Measurements from ENCODE around the gene EIF4G3.
"Not testable (repeated sequence)": the region's sequence is repeated elsewhere in the genome, so short reads cannot be mapped to it uniquely, and the experiment has no call there.

Gene EIF4G3

DNA sequence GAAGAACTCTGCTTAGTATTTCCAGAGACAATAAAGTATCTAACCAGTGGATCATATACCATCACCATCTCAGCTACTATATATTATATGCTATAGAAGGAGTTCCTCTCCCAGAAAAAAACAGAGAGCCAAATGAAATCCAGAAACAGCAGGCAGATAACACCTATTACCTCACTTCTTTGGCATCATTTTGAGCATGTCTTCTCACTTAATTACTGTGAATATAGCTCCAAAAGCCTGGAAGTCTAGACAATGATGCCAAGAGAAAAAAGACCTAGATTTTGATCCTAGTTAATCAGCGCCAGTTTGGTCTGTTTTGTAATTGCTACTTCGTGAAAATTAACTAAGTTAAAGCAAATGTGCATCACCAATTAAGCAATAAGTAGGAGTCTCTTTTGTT is 131.3 kb downstream of the EIF4G3 start:
- Mint-ChIP-seq H3K9me3 (no peaks in the 10 kb centered on the region), H3K4me3 (no peak overlapping the region), H3K36me3 (ENCODE audit: insufficient read depth) (peaks cover 5% of the 10 kb centered on the region), H3K27me3 (no peaks in the 10 kb centered on the region), H3K4me1 (peaks cover 9% of the 10 kb centered on the region), H3K27ac (ENCODE audit: low read depth) (no peak overlapping the region)
- no peak for ATAC-seq (replicated peaks; ENCODE audit: extremely low read depth, poor library complexity, severe bottlenecking)
- DNase-seq (ENCODE audit: low spot score in 2 of 2): no peak

DNA sequence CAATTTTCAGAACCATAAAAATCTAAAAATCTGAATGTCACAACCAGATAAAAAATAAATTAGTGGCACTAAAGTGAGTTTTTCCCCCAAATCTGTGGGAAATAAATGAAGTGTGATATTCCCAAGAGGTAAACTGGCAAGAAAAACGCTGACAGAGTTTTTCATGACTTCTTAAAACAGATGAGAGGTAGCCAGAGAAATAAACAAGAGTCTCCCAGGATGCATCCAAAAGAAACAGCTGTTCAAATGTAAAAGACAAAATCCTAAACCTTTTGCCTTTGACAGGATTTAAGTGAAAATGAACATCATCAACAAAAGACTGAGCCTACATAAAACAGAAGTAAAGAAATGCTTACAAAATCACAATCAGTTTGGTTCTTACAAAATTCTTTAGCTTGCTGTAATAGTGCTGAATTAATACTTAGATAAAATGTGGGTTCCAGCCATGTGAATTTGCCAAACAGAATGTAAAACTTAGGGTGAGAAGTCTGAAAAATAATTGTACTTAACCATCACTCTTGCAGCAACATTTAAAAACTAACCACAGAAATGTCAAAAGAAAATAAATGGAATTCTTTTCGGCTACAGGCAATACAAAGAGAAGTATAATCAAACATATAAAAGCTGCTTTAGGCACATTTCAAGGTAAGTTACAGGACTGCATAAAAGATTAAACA is 133.6 kb downstream of the EIF4G3 start:
- Mint-ChIP-seq H3K4me3 (no peak overlapping the region), H3K27ac (ENCODE audit: low read depth) (no peak overlapping the region), H3K9me3 (no peaks in the 10 kb centered on the region), H3K4me1 (peaks cover 15% of the 10 kb centered on the region), H3K27me3 (no peaks in the 10 kb centered on the region), H3K36me3 (ENCODE audit: insufficient read depth) (peaks cover 2% of the 10 kb centered on the region)
- DNase-seq (ENCODE audit: low spot score in 2 of 2): no peak
- ATAC-seq (replicated peaks; ENCODE audit: extremely low read depth, poor library complexity, severe bottlenecking): no peak

DNA sequence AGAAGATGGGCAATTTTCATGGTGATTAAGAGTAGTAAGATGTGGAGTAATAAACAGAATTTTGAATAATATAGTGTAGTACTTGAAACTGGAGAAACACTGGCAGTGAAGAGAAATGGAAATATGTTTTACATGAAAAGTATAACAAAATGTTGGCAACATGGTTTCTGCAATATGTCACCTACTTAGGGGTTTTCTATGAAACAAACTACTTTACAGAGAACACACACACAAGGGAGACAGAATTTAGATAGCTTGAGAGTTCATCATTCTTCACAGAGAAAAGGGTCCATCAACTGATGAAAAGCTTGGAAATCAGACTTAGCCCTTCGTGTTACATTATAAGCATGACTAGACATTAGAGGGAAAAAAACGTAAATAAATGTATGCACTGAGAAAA is 135.2 kb downstream of the EIF4G3 start:
- ATAC-seq (replicated peaks; ENCODE audit: extremely low read depth, poor library complexity, severe bottlenecking) (no peak), DNase-seq (ENCODE audit: low spot score in 2 of 2) (no peak)
- Mint-ChIP-seq H3K27me3 (no peaks in the 10 kb centered on the region), H3K36me3 (ENCODE audit: insufficient read depth) (no peaks in the 10 kb centered on the region), H3K9me3 (no peaks in the 10 kb centered on the region), H3K27ac (ENCODE audit: low read depth) (peak overlapping the region; percentile 42), H3K4me3 (no peak overlapping the region), H3K4me1 (peaks cover 16% of the 10 kb centered on the region)

DNA sequence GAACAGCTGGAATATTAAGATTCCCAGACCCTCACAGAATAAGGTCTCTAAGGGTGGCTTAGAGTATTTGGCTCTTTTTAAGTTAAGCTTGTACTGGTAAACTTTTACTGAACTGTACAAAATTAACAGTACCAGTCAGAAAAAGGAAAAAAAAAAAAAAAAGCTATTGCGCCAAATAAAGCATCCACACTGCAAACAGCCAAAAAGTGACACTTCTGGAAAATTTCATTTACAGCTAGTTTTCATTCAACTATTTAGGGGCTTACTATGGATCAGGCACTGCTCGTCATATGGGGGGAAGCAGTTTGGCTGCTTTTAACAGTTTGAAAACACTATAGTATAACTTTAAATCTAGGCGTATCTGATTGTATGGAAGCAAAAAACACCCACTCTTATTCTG is 139.6 kb downstream of the EIF4G3 start:
- Mint-ChIP-seq H3K4me1 (peaks cover 16% of the 10 kb centered on the region), H3K9me3 (no peaks in the 10 kb centered on the region), H3K36me3 (ENCODE audit: insufficient read depth) (peaks cover 1% of the 10 kb centered on the region), H3K27ac (ENCODE audit: low read depth) (no peak overlapping the region), H3K27me3 (no peaks in the 10 kb centered on the region), H3K4me3 (no peak overlapping the region)
- DNase-seq (ENCODE audit: low spot score in 2 of 2) (no peak), ATAC-seq (replicated peaks; ENCODE audit: extremely low read depth, poor library complexity, severe bottlenecking) (no peak)

DNA sequence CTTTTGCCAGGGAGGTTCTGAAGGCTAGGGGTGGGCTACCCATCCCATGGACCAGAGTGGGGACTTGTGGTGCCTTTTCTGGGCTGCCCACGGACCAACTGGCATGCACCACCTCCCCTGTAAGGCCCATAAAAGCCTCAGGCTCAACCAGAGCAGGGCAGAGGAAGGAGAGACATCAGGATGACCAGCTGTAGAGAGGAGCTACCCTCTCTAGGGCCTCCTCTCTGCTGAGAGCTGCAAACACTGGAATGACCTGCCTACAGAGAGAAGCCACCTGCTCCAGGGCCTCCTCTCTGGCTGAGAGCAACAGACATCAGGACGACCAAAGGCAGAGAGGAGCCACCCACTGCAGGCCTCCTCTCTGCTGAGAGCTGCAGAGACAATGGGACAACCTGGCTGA is 140.9 kb downstream of the EIF4G3 start:
- DNase-seq (ENCODE audit: low spot score in 2 of 2) (no peak), ATAC-seq (replicated peaks; ENCODE audit: extremely low read depth, poor library complexity, severe bottlenecking) (no peak)
- Mint-ChIP-seq H3K36me3 (ENCODE audit: insufficient read depth) (peaks cover 3% of the 10 kb centered on the region), H3K27me3 (no peaks in the 10 kb centered on the region), H3K4me1 (peaks cover 8% of the 10 kb centered on the region), H3K27ac (ENCODE audit: low read depth) (no peak overlapping the region), H3K4me3 (no peak overlapping the region), H3K9me3 (no peaks in the 10 kb centered on the region)

DNA sequence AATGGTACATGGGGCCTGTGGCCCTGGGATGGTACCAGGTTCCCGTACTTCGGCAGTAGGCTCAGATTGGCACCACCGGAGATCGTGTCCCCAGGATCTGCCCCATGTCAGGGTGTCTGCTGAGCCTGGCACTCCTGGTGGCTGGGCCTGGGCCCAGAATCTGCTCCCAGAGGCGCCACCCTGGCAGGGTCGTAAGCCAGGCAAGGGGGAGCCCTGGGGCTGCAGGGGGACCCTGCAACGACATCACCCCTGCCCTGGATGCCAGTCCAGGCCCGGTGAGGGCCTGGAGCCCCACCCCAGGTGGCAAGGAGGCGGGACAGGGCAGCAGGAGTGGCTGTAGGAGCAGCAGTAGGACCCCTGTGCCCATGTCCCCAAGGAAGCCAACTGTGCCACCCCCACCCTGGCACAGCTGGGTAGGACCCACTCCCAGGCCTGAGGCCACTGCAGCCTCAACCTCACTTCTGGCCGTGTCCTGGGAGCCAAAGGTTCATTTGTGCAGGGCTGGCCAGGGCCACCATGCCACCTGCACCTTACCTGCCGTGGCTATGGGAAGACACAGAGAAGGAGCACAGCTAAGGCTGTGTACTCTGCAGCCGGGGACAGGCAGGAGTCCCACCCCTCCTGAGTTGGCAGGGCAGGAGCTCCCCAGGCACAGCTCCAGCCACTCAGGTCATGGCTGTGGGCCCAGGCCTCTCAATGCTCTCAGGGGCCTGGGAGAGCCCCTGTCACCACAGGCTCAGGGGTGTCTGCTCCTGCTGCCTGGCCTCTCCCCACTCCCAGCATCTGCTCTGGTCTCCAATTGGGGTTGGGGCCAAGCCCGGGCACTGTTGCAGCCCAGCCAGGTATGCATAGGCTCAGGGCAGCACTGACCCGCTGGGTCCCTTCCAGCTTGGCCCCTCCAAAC is 141.7 kb downstream of the EIF4G3 start:
- DNase-seq (ENCODE audit: low spot score in 2 of 2) (no peak), ATAC-seq (replicated peaks; ENCODE audit: extremely low read depth, poor library complexity, severe bottlenecking) (no peak)
- Mint-ChIP-seq H3K27ac (ENCODE audit: low read depth) (no peak overlapping the region), H3K36me3 (ENCODE audit: insufficient read depth) (peaks cover 3% of the 10 kb centered on the region), H3K27me3 (no peaks in the 10 kb centered on the region), H3K4me1 (peaks cover 7% of the 10 kb centered on the region), H3K9me3 (no peaks in the 10 kb centered on the region), H3K4me3 (no peak overlapping the region)

DNA sequence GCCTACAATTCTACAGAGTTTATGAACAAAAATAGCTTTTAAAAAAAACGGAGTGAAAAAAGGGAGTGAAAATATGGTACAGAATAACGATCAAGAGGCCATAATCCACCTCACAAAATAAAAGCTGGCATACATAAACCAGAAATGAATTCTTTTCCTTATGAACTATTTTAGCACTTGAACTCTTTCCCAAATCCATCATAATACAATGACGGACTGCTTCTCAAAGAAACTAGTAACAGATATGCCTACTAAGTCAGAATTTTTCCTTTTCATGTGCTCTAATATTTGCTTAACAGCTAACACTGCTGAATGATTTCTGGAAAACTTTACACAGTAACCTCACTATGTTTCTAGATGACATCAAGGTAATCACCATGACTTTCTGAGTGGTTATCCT is 144.0 kb downstream of the EIF4G3 start:
- Mint-ChIP-seq H3K9me3 (no peaks in the 10 kb centered on the region), H3K36me3 (ENCODE audit: insufficient read depth) (peaks cover 6% of the 10 kb centered on the region), H3K27me3 (no peaks in the 10 kb centered on the region), H3K4me1 (peaks cover 7% of the 10 kb centered on the region), H3K27ac (ENCODE audit: low read depth) (no peak overlapping the region), H3K4me3 (no peak overlapping the region)
- DNase-seq (ENCODE audit: low spot score in 2 of 2) (no peak), ATAC-seq (replicated peaks; ENCODE audit: extremely low read depth, poor library complexity, severe bottlenecking) (no peak)

DNA sequence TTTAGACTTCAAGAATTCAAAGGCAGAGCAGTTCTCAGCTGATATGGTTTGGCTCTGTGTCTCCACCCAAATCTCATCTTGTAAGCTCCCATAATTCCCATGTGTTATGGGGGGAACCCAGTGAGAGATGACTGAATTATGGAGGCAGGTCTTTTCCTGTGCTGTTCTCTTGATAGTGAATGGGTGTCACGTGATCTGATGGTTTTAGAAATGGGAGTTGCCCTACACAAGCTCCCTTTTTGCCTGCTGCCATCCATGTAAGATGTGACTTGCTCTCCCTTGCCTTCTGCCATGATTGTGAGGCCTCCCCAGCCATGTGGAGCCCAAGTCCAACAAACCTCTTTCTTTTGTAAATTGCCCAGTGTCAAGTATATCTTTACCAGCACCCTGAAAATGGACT is 146.5 kb downstream of the EIF4G3 start:
- ATAC-seq (replicated peaks; ENCODE audit: extremely low read depth, poor library complexity, severe bottlenecking) (no peak), DNase-seq (ENCODE audit: low spot score in 2 of 2) (no peak)
- no peak overlapping the region for H3K27ac Mint-ChIP-seq (ENCODE audit: low read depth)
- H3K4me1 Mint-ChIP-seq: peaks cover 19% of the 10 kb centered on the region
- H3K4me3 Mint-ChIP-seq: no peak overlapping the region
- no peaks in the 10 kb centered on the region for H3K9me3 Mint-ChIP-seq
- peaks cover 6% of the 10 kb centered on the region for H3K36me3 Mint-ChIP-seq (ENCODE audit: insufficient read depth)
- no peaks in the 10 kb centered on the region for H3K27me3 Mint-ChIP-seq

DNA sequence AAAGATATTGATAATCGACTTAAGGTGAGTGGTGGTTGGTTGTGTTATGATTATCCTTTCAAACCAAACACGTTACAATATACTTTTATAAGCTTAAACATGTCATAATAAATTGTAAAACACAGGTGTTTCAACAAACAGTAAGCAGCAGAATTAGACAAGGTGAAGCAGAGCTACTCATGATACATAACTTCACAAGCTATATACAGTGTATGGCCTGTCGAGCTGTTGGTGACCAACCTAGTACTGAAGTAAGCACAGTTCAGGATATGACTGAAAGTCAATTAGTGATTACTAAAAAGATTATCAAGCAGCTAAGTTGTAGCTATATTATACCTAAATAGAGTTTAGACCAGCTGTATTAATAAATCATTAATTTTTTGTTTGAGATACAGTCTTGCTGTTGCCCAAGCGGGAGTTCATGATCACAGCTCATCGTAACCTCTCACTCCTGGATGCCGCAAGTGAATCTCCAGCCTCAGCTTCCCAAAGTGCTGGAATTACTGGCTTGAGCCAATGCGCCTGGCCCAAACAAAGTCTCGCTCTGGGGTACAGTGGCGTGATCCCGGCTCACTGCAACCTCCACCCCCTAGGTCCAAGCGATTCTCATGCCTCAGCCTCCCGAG is 148.1 kb downstream of the EIF4G3 start:
- ATAC-seq (replicated peaks; ENCODE audit: extremely low read depth, poor library complexity, severe bottlenecking) (no peak), DNase-seq (ENCODE audit: low spot score in 2 of 2) (no peak)
- Mint-ChIP-seq H3K27ac (ENCODE audit: low read depth) (peak overlapping the region; percentile 29), H3K27me3 (no peaks in the 10 kb centered on the region), H3K36me3 (ENCODE audit: insufficient read depth) (peaks cover 4% of the 10 kb centered on the region), H3K4me3 (no peak overlapping the region), H3K4me1 (peaks cover 19% of the 10 kb centered on the region), H3K9me3 (no peaks in the 10 kb centered on the region)

DNA sequence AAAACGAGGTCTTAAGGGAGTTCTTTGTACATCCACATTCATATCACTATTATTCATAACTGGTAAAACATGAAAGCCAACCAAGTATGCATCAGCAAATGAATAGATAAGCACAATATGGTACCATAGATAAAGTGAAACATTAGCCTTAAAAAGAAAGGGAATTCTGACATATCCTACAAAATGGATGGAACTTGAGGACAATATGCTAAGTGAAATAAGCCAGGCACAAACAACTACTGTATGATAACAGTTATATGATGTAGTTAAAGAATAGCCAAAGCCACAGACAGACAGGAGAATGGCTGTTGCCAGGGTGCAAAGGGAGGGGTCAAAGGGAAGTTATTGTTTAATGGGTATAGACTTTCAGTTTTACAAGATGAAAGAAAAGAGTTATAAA is 148.9 kb downstream of the EIF4G3 start:
- H3K4me1 Mint-ChIP-seq: peaks cover 19% of the 10 kb centered on the region
- ATAC-seq (replicated peaks; ENCODE audit: extremely low read depth, poor library complexity, severe bottlenecking) (no peak), DNase-seq (ENCODE audit: low spot score in 2 of 2) (no peak)
- peaks cover 4% of the 10 kb centered on the region for H3K36me3 Mint-ChIP-seq (ENCODE audit: insufficient read depth)
- H3K27ac Mint-ChIP-seq (ENCODE audit: low read depth): peak overlapping the region; percentile 29
- H3K9me3 Mint-ChIP-seq: no peaks in the 10 kb centered on the region
- H3K4me3 Mint-ChIP-seq: no peak overlapping the region
- no peaks in the 10 kb centered on the region for H3K27me3 Mint-ChIP-seq

DNA sequence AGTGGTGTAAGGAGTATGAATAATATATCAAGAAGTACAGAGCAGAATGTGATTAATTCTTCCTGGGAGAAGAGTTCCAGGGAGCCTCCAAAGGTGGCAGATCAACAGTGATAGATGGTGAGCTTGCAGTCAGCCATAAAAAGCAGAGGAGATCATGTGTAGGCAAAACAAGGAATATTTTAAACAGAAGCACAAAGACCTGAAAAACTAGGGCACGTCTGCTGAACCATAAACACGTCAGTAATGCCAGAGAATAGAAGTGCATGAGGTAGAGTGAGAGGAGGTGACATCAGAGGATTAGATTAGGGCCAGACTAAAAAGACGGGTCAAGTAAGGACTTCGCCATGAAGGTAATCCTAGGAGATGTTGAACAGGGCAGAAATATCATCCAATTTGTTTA is 151.8 kb downstream of the EIF4G3 start:
- H3K27ac Mint-ChIP-seq (ENCODE audit: low read depth): no peak overlapping the region
- no peak overlapping the region for H3K4me3 Mint-ChIP-seq
- no peaks in the 10 kb centered on the region for H3K9me3 Mint-ChIP-seq
- DNase-seq (ENCODE audit: low spot score in 2 of 2): no peak
- H3K36me3 Mint-ChIP-seq (ENCODE audit: insufficient read depth): peaks cover 3% of the 10 kb centered on the region
- H3K27me3 Mint-ChIP-seq: no peaks in the 10 kb centered on the region
- no peak for ATAC-seq (replicated peaks; ENCODE audit: extremely low read depth, poor library complexity, severe bottlenecking)
- peaks cover 33% of the 10 kb centered on the region for H3K4me1 Mint-ChIP-seq

DNA sequence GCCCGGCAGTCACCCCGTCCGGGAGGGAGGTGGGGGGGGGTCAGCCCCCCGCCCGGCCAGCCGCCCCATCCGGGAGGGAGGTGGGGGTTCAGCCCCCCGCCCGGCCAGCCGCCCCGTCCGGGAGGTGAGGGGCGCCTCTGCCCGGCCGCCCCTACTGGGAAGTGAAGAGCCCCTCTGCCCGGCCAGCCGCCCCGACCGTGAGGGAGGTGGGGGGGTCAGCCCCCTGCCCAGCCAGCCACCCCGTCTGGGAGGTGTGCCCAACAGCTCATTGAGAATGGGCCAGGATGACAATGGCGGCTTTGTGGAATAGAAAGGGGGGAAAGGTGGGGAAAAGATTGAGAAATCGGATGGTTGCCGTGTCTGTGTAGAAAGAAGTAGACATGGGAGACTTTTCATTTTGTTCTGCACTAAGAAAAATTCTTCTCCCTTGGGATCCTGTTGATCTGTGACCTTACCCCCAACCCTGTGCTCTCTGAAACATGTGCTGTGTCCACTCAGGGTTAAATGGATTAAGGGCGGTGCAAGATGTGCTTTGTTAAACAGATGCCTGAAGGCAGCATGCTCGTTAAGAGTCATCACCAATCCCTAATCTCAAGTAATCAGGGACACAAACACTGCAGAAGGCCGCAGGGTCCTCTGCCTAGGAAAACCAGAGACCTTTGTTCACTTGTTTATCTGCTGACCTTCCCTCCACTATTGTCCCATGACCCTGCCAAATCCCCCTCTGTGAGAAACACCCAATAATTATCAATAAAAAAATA is 152.4 kb downstream of the EIF4G3 start:
- DNase-seq (ENCODE audit: low spot score in 2 of 2); H3K27me3 Mint-ChIP-seq; H3K36me3 Mint-ChIP-seq (ENCODE audit: insufficient read depth); H3K9me3 Mint-ChIP-seq; ATAC-seq (replicated peaks; ENCODE audit: extremely low read depth, poor library complexity, severe bottlenecking); H3K4me3 Mint-ChIP-seq; H3K27ac Mint-ChIP-seq (ENCODE audit: low read depth): not testable (repeated sequence)
- H3K4me1 Mint-ChIP-seq: peaks cover 33% of the 10 kb centered on the region
